K562 (cell line): ENCODE data around the gene RNF126. TPM values are rescaled to one million over a fixed set of nuclear protein-coding genes. Genes with fewer than 3 reads are reported as not detected.

ENCODE experiments used
- BRCA1 ChIP-seq, 2 experiments: fragments of 450-650 bp in 1 of 2; sonication (generic) in 1 of 2; formaldehyde crosslinking in 1 of 2; IDR thresholded peaks; 2 replicates each; pipeline versions ENCODE4 v1.5.0 to v1.6.1; 2017 to 2020; ENCODE audit warnings: mild to moderate bottlenecking in 1 of 2, missing genetic modification reagents in 1 of 2
- CSDE1 ChIP-seq, 2 experiments: fragments of 450-650 bp; IDR thresholded peaks; 2 replicates each; pipeline ENCODE4 v1.6.1; 2016; ENCODE audit warnings: mild to moderate bottlenecking in 1 of 2
- CTBP1 ChIP-seq: fragments of 450-650 bp; IDR thresholded peaks from 2 replicates; pipeline ENCODE4 v1.6.1; 2016; ENCODE audit warnings: borderline replicate concordance
- EHMT2 ChIP-seq: fragments of 450-650 bp; IDR thresholded peaks from 2 replicates; pipeline ENCODE4 v1.6.1; 2018; ENCODE audit warnings: antibody characterized with exemption
- ELF4 ChIP-seq: fragments of 450-650 bp; formaldehyde crosslinking; IDR thresholded peaks from 2 replicates; pipeline ENCODE4 v1.4.0; 2022; ENCODE audit warnings: missing genetic modification characterization
- HDAC6 ChIP-seq: IDR thresholded peaks from 2 replicates; pipeline ENCODE4 v1.6.1; 2012; ENCODE audit warnings: low read depth, mild to moderate bottlenecking, control low read depth, inconsistent platforms, low read length, moderate library complexity
- HOXB6 ChIP-seq: fragments of 250-450 bp; sonication (Bioruptor Pico); IDR thresholded peaks from 2 replicates; pipeline ENCODE4 v1.5.1; 2022; ENCODE audit warnings: mild to moderate bottlenecking, borderline replicate concordance
- JUND ChIP-seq, 2 experiments: IDR thresholded peaks; 2 replicates in 1 of 2; 3 replicates in 1 of 2; pipeline ENCODE4 v1.6.1; 2011; ENCODE audit warnings: borderline replicate concordance in 2 of 2, low read depth in 2 of 2, low read length in 2 of 2, improper control_type of control experiment in 1 of 2, missing biosample characterization in 1 of 2, missing genetic modification characterization in 1 of 2, missing genetic modification reagents in 1 of 2
- KDM2B ChIP-seq: fragments of 250-450 bp; sonication (Bioruptor Pico); IDR thresholded peaks from 2 replicates; pipeline ENCODE4 v1.8.0; 2021; ENCODE audit warnings: mild to moderate bottlenecking, moderate library complexity
- L3MBTL2 ChIP-seq: fragments of 450-650 bp; IDR thresholded peaks from 2 replicates; pipeline ENCODE4 v1.6.1; 2016; ENCODE audit warnings: mild to moderate bottlenecking, moderate library complexity
- MCM3 ChIP-seq: fragments of 450-650 bp; IDR thresholded peaks from 2 replicates; pipeline ENCODE4 v1.6.1; 2016
- NFIX ChIP-seq: fragments of 250-450 bp; sonication (Bioruptor Pico); IDR thresholded peaks from 2 replicates; pipeline ENCODE4 v1.4.0; 2020; ENCODE audit warnings: low read depth, mild to moderate bottlenecking, moderate library complexity
- PTRF ChIP-seq: fragments of 450-650 bp; IDR thresholded peaks from 2 replicates; pipeline ENCODE4 v1.6.1; 2016; ENCODE audit warnings: mild to moderate bottlenecking, missing genetic modification characterization, missing compliant biosample characterization
- SMAD4 ChIP-seq: fragments of 250-450 bp; sonication (Bioruptor Pico); conservative IDR thresholded peaks from 2 replicates; pipeline ENCODE4 v1.8.0; 2021; ENCODE audit warnings: inconsistent platforms, mild to moderate bottlenecking, moderate library complexity
- ZFP30 ChIP-seq: fragments of 250-450 bp; sonication (Bioruptor Pico); IDR thresholded peaks from 2 replicates; pipeline ENCODE4 v1.8.0; 2022; ENCODE audit warnings: moderate library complexity, mild to moderate bottlenecking, inconsistent platforms, borderline replicate concordance
- ZNF347 ChIP-seq: fragments of 450-650 bp; formaldehyde crosslinking; IDR thresholded peaks from 2 replicates; pipeline ENCODE4 v1.4.0; 2020; ENCODE audit warnings: low read depth, mild to moderate bottlenecking, moderate library complexity
- polyA plus RNA-seq, 8 experiments: library from polyadenylated mRNA; depleted of rRNA in 4 of 8; stranded (reverse) in 5 of 8; unstranded in 3 of 8; fragments of >200 nt; fragmentation: Nextera tagmentation in 2 of 8; fragmentation: Illumina TruSeq in 1 of 8; extraction: Ambion mirVana in 2 of 8; extraction: Trizol in 1 of 8; gene quantifications; 2 replicates each; pipeline versions ENCODE4 v1.2.1 to v1.2.3, GENCODE V29; 2011 to 2014; ENCODE audit warnings: inconsistent platforms in 1 of 8, missing spikeins in 1 of 8
- total RNA-seq, 7 experiments: library from RNA; depleted of rRNA in 6 of 7; stranded (reverse); fragments of >200 nt in 6 of 7; fragmentation: Illumina TruSeq in 2 of 7; extraction: Trizol in 2 of 7; gene quantifications; 2 replicates each; pipeline versions ENCODE4 v1.2.1 to v1.2.3, GENCODE V29; 2011 to 2021; ENCODE audit warnings: low replicate concordance in 1 of 7
- TF ChIP-seq, protein P1 (sequence below), 2 experiments: fragments of 450-650 bp; formaldehyde crosslinking in 1 of 2; IDR thresholded peaks; 2 replicates each; pipeline versions ENCODE4 v1.4.0 to v1.6.1; 2014 to 2020; ENCODE audit warnings: mild to moderate bottlenecking in 2 of 2, borderline replicate concordance in 1 of 2, low read depth in 1 of 2
- TF ChIP-seq, protein P2 (sequence below): fragments of 450-650 bp; IDR thresholded peaks from 2 replicates; pipeline ENCODE4 v1.6.1; 2016; ENCODE audit warnings: antibody characterized with exemption

The RNF126 gene
- total and polyA plus RNA-seq, 9 of the 15 experiments (the other 6 are each of a cell fraction or from before 2014, with no cell fraction given): 0.27 to 101 (median 12.3) TPM

DNA sequence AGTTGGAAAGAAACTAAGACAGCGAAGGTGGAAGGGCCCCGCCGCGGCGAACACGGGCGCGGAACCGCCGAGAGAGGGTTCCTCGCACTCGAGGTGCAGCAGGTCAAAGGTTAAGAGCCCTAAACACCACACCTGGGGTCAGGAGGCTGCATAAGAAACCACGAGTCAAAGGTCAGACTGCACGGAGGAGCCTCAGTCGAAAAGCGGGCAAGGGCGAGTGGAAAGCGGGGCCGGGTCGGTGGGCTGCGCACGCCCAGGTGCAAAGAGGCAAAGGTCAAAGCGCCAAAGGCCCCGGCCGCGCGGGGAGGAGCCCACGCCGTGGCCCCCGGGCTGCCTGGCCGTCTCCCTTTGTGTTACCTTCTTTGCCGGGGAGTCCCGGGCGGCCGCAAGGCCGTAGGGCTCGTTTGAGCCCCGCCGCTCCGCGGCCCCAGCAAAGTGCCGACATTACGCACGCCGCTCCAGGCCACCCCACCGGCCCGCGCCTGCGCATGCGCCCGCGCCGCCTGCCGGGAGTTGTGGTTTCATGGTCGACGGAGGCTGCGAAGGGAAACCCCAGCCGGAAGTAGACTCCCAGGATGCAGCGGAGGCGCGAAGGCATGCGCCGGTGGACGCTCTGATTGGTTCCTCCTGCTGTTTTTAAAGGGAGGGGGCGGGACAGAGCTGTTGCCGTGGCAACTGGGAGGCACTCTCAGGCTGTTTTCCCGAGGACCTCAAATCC is 29.8 kb downstream of the RNF126 start, which contains the start of gene POLRMT (continued):
- TF ChIP-seq, protein P1, sequence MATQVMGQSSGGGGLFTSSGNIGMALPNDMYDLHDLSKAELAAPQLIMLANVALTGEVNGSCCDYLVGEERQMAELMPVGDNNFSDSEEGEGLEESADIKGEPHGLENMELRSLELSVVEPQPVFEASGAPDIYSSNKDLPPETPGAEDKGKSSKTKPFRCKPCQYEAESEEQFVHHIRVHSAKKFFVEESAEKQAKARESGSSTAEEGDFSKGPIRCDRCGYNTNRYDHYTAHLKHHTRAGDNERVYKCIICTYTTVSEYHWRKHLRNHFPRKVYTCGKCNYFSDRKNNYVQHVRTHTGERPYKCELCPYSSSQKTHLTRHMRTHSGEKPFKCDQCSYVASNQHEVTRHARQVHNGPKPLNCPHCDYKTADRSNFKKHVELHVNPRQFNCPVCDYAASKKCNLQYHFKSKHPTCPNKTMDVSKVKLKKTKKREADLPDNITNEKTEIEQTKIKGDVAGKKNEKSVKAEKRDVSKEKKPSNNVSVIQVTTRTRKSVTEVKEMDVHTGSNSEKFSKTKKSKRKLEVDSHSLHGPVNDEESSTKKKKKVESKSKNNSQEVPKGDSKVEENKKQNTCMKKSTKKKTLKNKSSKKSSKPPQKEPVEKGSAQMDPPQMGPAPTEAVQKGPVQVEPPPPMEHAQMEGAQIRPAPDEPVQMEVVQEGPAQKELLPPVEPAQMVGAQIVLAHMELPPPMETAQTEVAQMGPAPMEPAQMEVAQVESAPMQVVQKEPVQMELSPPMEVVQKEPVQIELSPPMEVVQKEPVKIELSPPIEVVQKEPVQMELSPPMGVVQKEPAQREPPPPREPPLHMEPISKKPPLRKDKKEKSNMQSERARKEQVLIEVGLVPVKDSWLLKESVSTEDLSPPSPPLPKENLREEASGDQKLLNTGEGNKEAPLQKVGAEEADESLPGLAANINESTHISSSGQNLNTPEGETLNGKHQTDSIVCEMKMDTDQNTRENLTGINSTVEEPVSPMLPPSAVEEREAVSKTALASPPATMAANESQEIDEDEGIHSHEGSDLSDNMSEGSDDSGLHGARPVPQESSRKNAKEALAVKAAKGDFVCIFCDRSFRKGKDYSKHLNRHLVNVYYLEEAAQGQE (IDR thresholded peaks at IDR 0.05; ENCODE audit: borderline replicate concordance): no peak
- TF ChIP-seq, protein P1 (CRISPR knock-in tag; IDR thresholded peaks at IDR 0.05; ENCODE audit: low read depth): no peak
- no peak for TF ChIP-seq BRCA1 (IDR thresholded peaks at IDR 0.05)
- no peak for TF ChIP-seq BRCA1 (CRISPR knock-in tag; IDR thresholded peaks at IDR 0.05)
- no peak for TF ChIP-seq HOXB6 (CRISPR knock-in tag)
- TF ChIP-seq HDAC6: no peak
- TF ChIP-seq KDM2B: peak; percentile 68; the same call in 1 of the 2 replicates
- no peak for TF ChIP-seq ZNF347 (CRISPR knock-in tag)
- no peak for TF ChIP-seq EHMT2
- TF ChIP-seq CSDE1 (IDR thresholded peaks at IDR 0.05): peak in 1 of 2 experiments; percentile 95; a peak in 2 of 4 replicates
- 0 out of 2 replicates have a peak, but pooled peaks have one; percentile 35 for TF ChIP-seq CTBP1
- TF ChIP-seq SMAD4 (CRISPR knock-in tag): 0 out of 2 replicates have a peak, but pooled peaks have one; percentile 8
- peak; percentile 95 for TF ChIP-seq L3MBTL2
- TF ChIP-seq ELF4 (CRISPR knock-in tag): no peak
- no peak for TF ChIP-seq JUND (IDR thresholded peaks at IDR 0.05; ENCODE audit: borderline replicate concordance, low read depth, low read length)
- no peak; the same call in 2 of the 3 replicates for TF ChIP-seq JUND (tag; IDR thresholded peaks at IDR 0.05; ENCODE audit: borderline replicate concordance, low read depth, low read length)
- TF ChIP-seq, protein P2, sequence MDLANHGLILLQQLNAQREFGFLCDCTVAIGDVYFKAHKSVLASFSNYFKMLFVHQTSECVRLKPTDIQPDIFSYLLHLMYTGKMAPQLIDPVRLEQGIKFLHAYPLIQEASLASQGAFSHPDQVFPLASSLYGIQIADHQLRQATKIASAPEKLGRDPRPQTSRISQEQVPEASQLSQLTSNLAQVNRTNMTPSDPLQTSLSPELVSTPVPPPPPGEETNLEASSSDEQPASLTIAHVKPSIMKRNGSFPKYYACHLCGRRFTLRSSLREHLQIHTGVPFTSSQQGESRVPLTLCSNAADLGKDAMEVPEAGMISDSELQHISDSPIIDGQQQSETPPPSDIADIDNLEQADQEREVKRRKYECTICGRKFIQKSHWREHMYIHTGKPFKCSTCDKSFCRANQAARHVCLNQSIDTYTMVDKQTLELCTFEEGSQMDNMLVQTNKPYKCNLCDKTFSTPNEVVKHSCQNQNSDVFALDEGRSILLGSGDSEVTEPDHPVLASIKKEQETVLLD: no peak
- TF ChIP-seq MCM3: no peak
- TF ChIP-seq ZFP30: no peak
- TF ChIP-seq NFIX (CRISPR knock-in tag): no peak
- TF ChIP-seq PTRF (tag): no peak
